ENCODE measurements around the gene GGT7. TPM values are rescaled to one million over a fixed set of nuclear protein-coding genes. Genes with fewer than 3 reads are reported as not detected.

The GGT7 gene
- total and polyA plus RNA-seq, 9 of the 15 experiments (the other 6 are each of a cell fraction or from before 2014, with no cell fraction given) = 0.04 to 18.3 (median 5.9) TPM

- no peak for TF ChIP-seq RERE (CRISPR knock-in tag; IDR thresholded peaks at IDR 0.05; ENCODE audit: borderline replicate concordance)
- TF ChIP-seq ZFP30 (CRISPR knock-in tag; IDR thresholded peaks at IDR 0.05; ENCODE audit: borderline replicate concordance) = no peak
- TF ChIP-seq ZNF224 (CRISPR knock-in tag; IDR thresholded peaks at IDR 0.05) = no peak
- no peak for TF ChIP-seq MCM2 (IDR thresholded peaks at IDR 0.05; ENCODE audit: low read depth)
- no peak for TF ChIP-seq MEF2A (IDR thresholded peaks at IDR 0.05; ENCODE audit: control insufficient read depth, low read depth, low read length)
- no peak for TF ChIP-seq DACH1 (IDR thresholded peaks at IDR 0.05; ENCODE audit: partially characterized antibody)
- TF ChIP-seq CREB1 (IDR thresholded peaks at IDR 0.05) = no peak
- TF ChIP-seq CREB1 (CRISPR knock-in tag; IDR thresholded peaks at IDR 0.05) = no peak
- TF ChIP-seq SUPT5H (IDR thresholded peaks at IDR 0.05) = no peak
- TF ChIP-seq FOXP1 (CRISPR knock-in tag; IDR thresholded peaks at IDR 0.05) = 0 out of 2 replicates have a peak, but pooled peaks have one; percentile 26
- TF ChIP-seq CREB3 (tag; conservative IDR thresholded peaks at IDR 0.05; ENCODE audit: low read depth) = no peak
- peak; percentile 96 for TF ChIP-seq DPF2 (IDR thresholded peaks at IDR 0.05)
- no peak for TF ChIP-seq BRD4 (IDR thresholded peaks at IDR 0.05)
- peak; percentile 89 for TF ChIP-seq TCF3 (CRISPR knock-in tag; IDR thresholded peaks at IDR 0.05)
- TF ChIP-seq ZNF280A (IDR thresholded peaks at IDR 0.05; ENCODE audit: low read depth, partially characterized antibody) = no peak
- TF ChIP-seq CBFA2T3 (IDR thresholded peaks at IDR 0.05) = peak; percentile 95
- TF ChIP-seq KHSRP (IDR thresholded peaks at IDR 0.05) = no peak; the same call in 1 of the 2 replicates
- TF ChIP-seq FOXA3 (CRISPR knock-in tag; conservative IDR thresholded peaks at IDR 0.05 in 1 of 2, IDR thresholded peaks at IDR 0.05 in 1 of 2) = no peak; a peak in 1 of 4 replicates
- TF ChIP-seq THRAP3 (IDR thresholded peaks at IDR 0.05; ENCODE audit: borderline replicate concordance) = no peak
- TF ChIP-seq ZNF699 (CRISPR knock-in tag; IDR thresholded peaks at IDR 0.05; ENCODE audit: insufficient replicate concordance) = no peak
- peak in 1 of 2 experiments; percentile 77; a peak in 1 of 4 replicates for TF ChIP-seq HDAC1 (IDR thresholded peaks at IDR 0.05)
These were observed 15.8 kb upstream of the GGT7 start (continued) for GRCh38 chr20:34888468-34888867.
